Measurements from ENCODE around the gene AUTS2.

The AUTS2 gene

GRCh38 chr7:70565721-70566370 lies 967.6 kb downstream of the AUTS2 start:
- no peak for FAIRE-seq

GRCh38 chr7:70566671-70567070 lies 968.4 kb downstream of the AUTS2 start:
- DNase-seq (ENCODE audit: low spot score) (no peak), FAIRE-seq (no peak)

More at GRCh38 chr7:70565721-70566370, 967.6 kb downstream of the AUTS2 start:
- no peak for DNase-seq (ENCODE audit: low spot score)

- FAIRE-seq (no peak), DNase-seq (ENCODE audit: low spot score) (no peak)
These were observed 970.5 kb downstream of the AUTS2 start for GRCh38 chr7:70568674-70569334.

- no peak for FAIRE-seq
- no peak for DNase-seq (ENCODE audit: low spot score)
These were observed 971.1 kb downstream of the AUTS2 start for GRCh38 chr7:70569335-70569819.

- FAIRE-seq: no peak
- no peak for DNase-seq (ENCODE audit: low spot score)
These were observed 971.8 kb downstream of the AUTS2 start for GRCh38 chr7:70570029-70570428.

- FAIRE-seq: no peak
- DNase-seq (ENCODE audit: low spot score): no peak
These were observed 972.7 kb downstream of the AUTS2 start for GRCh38 chr7:70570961-70571360.

GRCh38 chr7:70571403-70571934 lies 973.2 kb downstream of the AUTS2 start:
- FAIRE-seq: no peak
- peak; percentile 32 for DNase-seq (ENCODE audit: low spot score)

- DNase-seq (ENCODE audit: low spot score) (no peak), FAIRE-seq (no peak)
These were observed 973.7 kb downstream of the AUTS2 start for GRCh38 chr7:70571961-70572360.

- FAIRE-seq: no peak
- DNase-seq (ENCODE audit: low spot score): no peak
These were observed 974.3 kb downstream of the AUTS2 start for GRCh38 chr7:70572571-70572970.

GRCh38 chr7:70573071-70573661 lies 974.9 kb downstream of the AUTS2 start:
- FAIRE-seq (no peak), DNase-seq (ENCODE audit: low spot score) (no peak)

- FAIRE-seq (no peak), DNase-seq (ENCODE audit: low spot score) (no peak)
These were observed 975.4 kb downstream of the AUTS2 start for GRCh38 chr7:70573696-70574095.

- DNase-seq (ENCODE audit: low spot score): no peak
- FAIRE-seq: no peak
These were observed 976.1 kb downstream of the AUTS2 start for GRCh38 chr7:70574314-70574834.

GRCh38 chr7:70574970-70575799 lies 976.9 kb downstream of the AUTS2 start:
- FAIRE-seq (no peak), DNase-seq (ENCODE audit: low spot score) (peak; percentile 61)

- FAIRE-seq (no peak), DNase-seq (ENCODE audit: low spot score) (no peak)
These were observed 978.8 kb downstream of the AUTS2 start for GRCh38 chr7:70577078-70577477.

- DNase-seq (ENCODE audit: low spot score): no peak
- FAIRE-seq: no peak
These were observed 979.9 kb downstream of the AUTS2 start for GRCh38 chr7:70578131-70578530.

GRCh38 chr7:70579397-70580097 lies 981.3 kb downstream of the AUTS2 start:
- no peak for FAIRE-seq
- peak; percentile 11 for DNase-seq (ENCODE audit: low spot score)

- FAIRE-seq: no peak
These were observed 981.9 kb downstream of the AUTS2 start for GRCh38 chr7:70580161-70580560.

GRCh38 chr7:70582927-70583895 lies 984.9 kb downstream of the AUTS2 start:
- FAIRE-seq (no peak), DNase-seq (ENCODE audit: low spot score) (no peak)

More at GRCh38 chr7:70580161-70580560, 981.9 kb downstream of the AUTS2 start:
- DNase-seq (ENCODE audit: low spot score): no peak
